Right lobe of liver (tissue), 4 donors: ENCODE measurements around the gene CCDC88C.

ENCODE experiments used
- POLR2A ChIP-seq: fragments of 450-650 bp; IDR thresholded peaks from one replicate; pipeline ENCODE4 v1.6.1; 2017; ENCODE audit warnings: antibody characterized with exemption, mild to moderate bottlenecking
- TF ChIP-seq, protein P1 (sequence below), 4 donors: fragments of 200-600 bp in 3 of 4; fragments of 450-650 bp in 1 of 4; IDR thresholded peaks; one replicate each; pipeline versions ENCODE4 v1.5.1 to v1.8.0; 2016 to 2022; ENCODE audit warnings: antibody characterized with exemption in 4 of 4, mild to moderate bottlenecking in 2 of 4
- donor health status: DM: no; HTN: no; CAD: no.
- donor health status: DM: no; HTN: no; CAD: no.
- donor health status: DM: no; HTN: yes; CAD: no.

DNA sequence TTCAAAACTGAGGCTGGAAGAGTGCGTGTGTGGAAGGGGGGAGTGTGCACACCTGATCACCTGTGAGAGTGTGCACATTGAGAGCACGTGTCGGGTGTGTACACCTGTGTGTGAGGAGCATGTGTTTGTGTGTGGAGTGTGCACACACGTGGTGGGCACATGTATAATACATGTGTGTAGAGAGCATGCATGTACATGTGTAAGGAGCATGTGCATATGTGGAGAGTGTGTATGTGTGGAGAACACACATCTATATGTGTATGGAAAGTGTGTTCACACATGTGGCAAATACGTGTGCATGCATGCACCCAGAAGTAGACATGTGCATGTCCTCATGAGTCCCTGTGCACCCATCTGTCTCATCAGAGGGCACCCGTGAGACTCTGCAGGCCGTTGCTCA lies 110.0 kb downstream of the CCDC88C start:
- TF ChIP-seq, protein P1, sequence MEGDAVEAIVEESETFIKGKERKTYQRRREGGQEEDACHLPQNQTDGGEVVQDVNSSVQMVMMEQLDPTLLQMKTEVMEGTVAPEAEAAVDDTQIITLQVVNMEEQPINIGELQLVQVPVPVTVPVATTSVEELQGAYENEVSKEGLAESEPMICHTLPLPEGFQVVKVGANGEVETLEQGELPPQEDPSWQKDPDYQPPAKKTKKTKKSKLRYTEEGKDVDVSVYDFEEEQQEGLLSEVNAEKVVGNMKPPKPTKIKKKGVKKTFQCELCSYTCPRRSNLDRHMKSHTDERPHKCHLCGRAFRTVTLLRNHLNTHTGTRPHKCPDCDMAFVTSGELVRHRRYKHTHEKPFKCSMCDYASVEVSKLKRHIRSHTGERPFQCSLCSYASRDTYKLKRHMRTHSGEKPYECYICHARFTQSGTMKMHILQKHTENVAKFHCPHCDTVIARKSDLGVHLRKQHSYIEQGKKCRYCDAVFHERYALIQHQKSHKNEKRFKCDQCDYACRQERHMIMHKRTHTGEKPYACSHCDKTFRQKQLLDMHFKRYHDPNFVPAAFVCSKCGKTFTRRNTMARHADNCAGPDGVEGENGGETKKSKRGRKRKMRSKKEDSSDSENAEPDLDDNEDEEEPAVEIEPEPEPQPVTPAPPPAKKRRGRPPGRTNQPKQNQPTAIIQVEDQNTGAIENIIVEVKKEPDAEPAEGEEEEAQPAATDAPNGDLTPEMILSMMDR (IDR thresholded peaks at IDR 0.05) = no peak
- no peak for TF ChIP-seq POLR2A
